ENCODE data around the gene CNTN4. TPM values are rescaled to one million over a fixed set of nuclear protein-coding genes. Genes with fewer than 3 reads are reported as not detected.

CNTN4 gene
- total RNA-seq, 1 experiment from 2014 or later: not detected

- H3K36me3 Mint-ChIP-seq: peaks cover 30% of the 10 kb centered on the region
- DNase-seq (ENCODE audit: low spot score) (no peak), ATAC-seq (no peak)
- H3K4me1 Mint-ChIP-seq: no peaks in the 10 kb centered on the region
- no peak for TF ChIP-seq NFYB (CRISPR knock-in tag; conservative IDR thresholded peaks at IDR 0.05; ENCODE audit: low read depth)
- TF ChIP-seq GABPB1 (CRISPR knock-in tag; IDR thresholded peaks at IDR 0.05): no peak
- no peak for TF ChIP-seq ATF2 (CRISPR knock-in tag; IDR thresholded peaks at IDR 0.05; ENCODE audit: borderline replicate concordance, low read depth)
- peaks cover 49% of the 10 kb centered on the region for H3K9me3 Mint-ChIP-seq
- POLR2A ChIA-PET: no interaction called here
- CTCF ChIA-PET: no interaction called here
- H3K27ac Mint-ChIP-seq: no peak overlapping the region
- no peak overlapping the region for H3K4me3 Mint-ChIP-seq
- H3K27me3 Mint-ChIP-seq (ENCODE audit: low read depth): peaks cover 5% of the 10 kb centered on the region; the same call in 1 of the 2 replicates
Observed at GRCh38 chr3:3053974-3054373, 955.3 kb downstream of the CNTN4 start.

GRCh38 chr3:3059645-3060044 lies 961.0 kb downstream of the CNTN4 start:
- H3K4me1 Mint-ChIP-seq: peaks cover 16% of the 10 kb centered on the region
- ATAC-seq (no peak), DNase-seq (ENCODE audit: low spot score) (no peak)
- H3K36me3 Mint-ChIP-seq: peaks cover 43% of the 10 kb centered on the region
- H3K4me3 Mint-ChIP-seq: no peak overlapping the region
- peaks cover 63% of the 10 kb centered on the region for H3K9me3 Mint-ChIP-seq
- TF ChIP-seq ZNF121 (CRISPR knock-in tag; IDR thresholded peaks at IDR 0.05) (no peak), NFYB (CRISPR knock-in tag; conservative IDR thresholded peaks at IDR 0.05; ENCODE audit: low read depth) (no peak), KAT7 (CRISPR knock-in tag; IDR thresholded peaks at IDR 0.05; ENCODE audit: borderline replicate concordance) (no peak)
- H3K27me3 Mint-ChIP-seq (ENCODE audit: low read depth): no peaks in the 10 kb centered on the region; the same call in 1 of the 2 replicates
- POLR2A ChIA-PET: no interaction called here
- H3K27ac Mint-ChIP-seq: no peak overlapping the region
- CTCF ChIA-PET: no interaction called here

GRCh38 chr3:3064297-3064696 lies 965.6 kb downstream of the CNTN4 start:
- Mint-ChIP-seq H3K36me3 (peaks cover 50% of the 10 kb centered on the region), H3K27ac (no peak overlapping the region), H3K9me3 (peaks cover 64% of the 10 kb centered on the region), H3K4me3 (no peak overlapping the region), H3K27me3 (ENCODE audit: low read depth) (peaks cover 2% of the 10 kb centered on the region; the same call in 1 of the 2 replicates), H3K4me1 (peaks cover 16% of the 10 kb centered on the region)
- no peak for DNase-seq (ENCODE audit: low spot score)
- ATAC-seq: no peak
- ChIA-PET POLR2A (no interaction called here), CTCF (no interaction called here)
- TF ChIP-seq NFYB (CRISPR knock-in tag; conservative IDR thresholded peaks at IDR 0.05; ENCODE audit: low read depth) (no peak), FOXP1 (CRISPR knock-in tag; IDR thresholded peaks at IDR 0.05; ENCODE audit: borderline replicate concordance) (no peak), TP53 (CRISPR knock-in tag; IDR thresholded peaks at IDR 0.05) (no peak), GRHL2 (CRISPR knock-in tag; IDR thresholded peaks at IDR 0.05; ENCODE audit: insufficient replicate concordance, severe bottlenecking) (no peak), ZSCAN18 (CRISPR knock-in tag; IDR thresholded peaks at IDR 0.05) (no peak), TEAD1 (CRISPR knock-in tag; IDR thresholded peaks at IDR 0.05) (no peak), CBFB (CRISPR knock-in tag; IDR thresholded peaks at IDR 0.05; ENCODE audit: low read depth) (no peak), NFATC4 (CRISPR knock-in tag; IDR thresholded peaks at IDR 0.05) (no peak), E2F4 (CRISPR knock-in tag; IDR thresholded peaks at IDR 0.05; ENCODE audit: borderline replicate concordance, low read depth) (no peak), SP1 (CRISPR knock-in tag; conservative IDR thresholded peaks at IDR 0.05) (no peak), NR3C1 (CRISPR knock-in tag; conservative IDR thresholded peaks at IDR 0.05; ENCODE audit: low read depth) (no peak), NR1H2 (CRISPR knock-in tag; IDR thresholded peaks at IDR 0.05) (no peak), CTCF (IDR thresholded peaks at IDR 0.05) (no peak), ATF1 (CRISPR knock-in tag; IDR thresholded peaks at IDR 0.05) (no peak)
